ENCODE measurements around the gene MAP4K4. TPM values are rescaled to one million over a fixed set of nuclear protein-coding genes. Genes with fewer than 3 reads are reported as not detected.

MAP4K4 gene
- total RNA-seq, 1 donor from 2014 or later, result 68.4 TPM

- Histone ChIP-seq H3K4me1 (peaks cover 62% of the 10 kb centered on the region), H3K27me3 (ENCODE audit: low read depth) (no peaks in the 10 kb centered on the region), H3K36me3 (no peaks in the 10 kb centered on the region), H3K9me3 (no peaks in the 10 kb centered on the region), H3K4me3 (no peak overlapping the region), H3K27ac (no peak overlapping the region)
- DNase-seq (no peak), ATAC-seq (no peak)
- intact Hi-C loops (cut with DNase I), result no loop called here
- no peak for TF ChIP-seq CTCF (IDR thresholded peaks at IDR 0.05)
Measured at GRCh38 chr2:101735166-101735533, 37.6 kb downstream of the MAP4K4 start.

GRCh38 chr2:101736233-101736632, 38.7 kb downstream of the MAP4K4 start:
- Histone ChIP-seq H3K27me3 (ENCODE audit: low read depth) (no peaks in the 10 kb centered on the region), H3K4me3 (no peak overlapping the region), H3K9me3 (no peaks in the 10 kb centered on the region), H3K27ac (peak overlapping the region; percentile 12), H3K4me1 (peaks cover 60% of the 10 kb centered on the region), H3K36me3 (no peaks in the 10 kb centered on the region)
- DNase-seq (no peak), ATAC-seq (peak in 1 of 2 donors; percentile 20)
- TF ChIP-seq CTCF (IDR thresholded peaks at IDR 0.05), result no peak
- intact Hi-C loops (cut with DNase I), result no loop called here

- no peak for TF ChIP-seq CTCF (IDR thresholded peaks at IDR 0.05)
- DNase-seq, result no peak
- Histone ChIP-seq H3K4me1 (peaks cover 66% of the 10 kb centered on the region), H3K27ac (no peak overlapping the region), H3K9me3 (no peaks in the 10 kb centered on the region), H3K4me3 (no peak overlapping the region), H3K27me3 (ENCODE audit: low read depth) (no peaks in the 10 kb centered on the region), H3K36me3 (no peaks in the 10 kb centered on the region)
- intact Hi-C loops (cut with DNase I), result no loop called here
- peak in 1 of 2 donors; percentile 70 for ATAC-seq
Measured at GRCh38 chr2:101736861-101737291, 39.4 kb downstream of the MAP4K4 start.

GRCh38 chr2:101737478-101738255, 40.2 kb downstream of the MAP4K4 start:
- Histone ChIP-seq H3K27me3 (ENCODE audit: low read depth) (no peaks in the 10 kb centered on the region), H3K27ac (no peak overlapping the region), H3K4me1 (peaks cover 69% of the 10 kb centered on the region), H3K4me3 (no peak overlapping the region), H3K36me3 (no peaks in the 10 kb centered on the region), H3K9me3 (no peaks in the 10 kb centered on the region)
- no peak for TF ChIP-seq CTCF (IDR thresholded peaks at IDR 0.05)
- no peak for ATAC-seq
- DNase-seq, result no peak
- intact Hi-C loops (cut with DNase I), result no loop called here

GRCh38 chr2:101738649-101739048, 41.1 kb downstream of the MAP4K4 start:
- no peak overlapping the region for H3K27ac ChIP-seq
- H3K27me3 ChIP-seq (ENCODE audit: low read depth), result no peaks in the 10 kb centered on the region
- no peak overlapping the region for H3K4me3 ChIP-seq
- intact Hi-C loops (cut with DNase I), result no loop called here
- no peaks in the 10 kb centered on the region for H3K9me3 ChIP-seq
- peaks cover 69% of the 10 kb centered on the region for H3K4me1 ChIP-seq
- TF ChIP-seq CTCF (IDR thresholded peaks at IDR 0.05), result no peak
- no peak for ATAC-seq
- H3K36me3 ChIP-seq, result no peaks in the 10 kb centered on the region
- DNase-seq, result no peak

Measured in lower lobe of right lung (tissue), 2 donors.